Measurements from ENCODE around the gene IFT52. TPM values are rescaled to one million over a fixed set of nuclear protein-coding genes. Genes with fewer than 3 reads are reported as not detected.
"Not testable (repeated sequence)": the region's sequence is repeated elsewhere in the genome, so short reads cannot be mapped to it uniquely, and the experiment has no call there.

IFT52 gene
- total RNA-seq, 1 experiment from 2014 or later, result 67.7 TPM

DNA sequence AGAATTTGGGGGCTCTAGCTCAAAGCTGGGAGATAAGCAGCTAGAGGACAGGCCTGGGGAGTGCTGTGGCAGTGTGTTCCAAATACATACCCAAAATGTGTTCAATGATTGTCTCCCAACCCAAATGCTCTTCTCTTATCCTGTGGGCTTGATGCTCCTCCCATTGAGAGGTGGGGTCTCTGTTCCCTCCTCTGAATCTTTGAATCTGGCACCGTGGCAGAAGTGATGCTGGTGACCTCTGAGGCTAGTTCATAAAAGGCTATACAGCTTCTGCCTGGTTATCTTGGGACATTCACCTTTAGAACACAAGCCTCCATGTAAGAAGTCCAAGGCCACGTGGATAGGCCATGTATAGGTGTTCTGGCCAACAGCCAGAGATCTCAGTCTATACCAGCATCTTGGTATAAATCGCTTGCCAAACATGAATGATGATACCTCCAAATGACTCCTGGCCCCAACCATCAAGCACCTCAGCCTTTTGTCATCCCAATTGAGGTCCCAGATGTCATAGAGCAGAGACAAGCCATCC lies 60.3 kb downstream of the IFT52 start:
- DNase-seq (ENCODE audit: low read depth), result no peak

DNA sequence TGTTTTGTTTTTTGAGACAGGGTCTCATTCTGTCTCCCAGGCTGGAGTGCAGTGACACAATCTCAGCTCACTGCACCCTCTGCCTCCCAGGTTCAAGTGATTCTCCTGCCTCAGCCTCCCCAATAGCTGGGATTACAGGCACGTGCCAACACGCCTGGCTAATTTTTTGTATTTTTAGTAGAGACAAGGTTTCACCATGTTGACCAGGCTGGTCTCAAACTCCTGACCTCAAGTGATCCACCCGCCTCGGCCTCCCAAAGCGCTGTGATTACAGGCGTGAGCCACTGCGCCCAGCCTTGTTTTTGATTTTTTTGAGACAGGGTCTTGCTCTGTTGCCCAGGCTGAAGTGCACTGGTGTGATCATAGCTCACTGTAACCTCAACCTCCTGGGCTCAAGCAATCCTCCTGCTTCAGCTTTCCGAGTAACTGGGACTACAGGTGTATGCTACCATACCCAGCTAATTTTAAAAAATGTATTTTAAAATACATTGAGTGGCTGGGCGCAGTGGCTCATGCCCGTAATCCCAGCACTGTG lies 61.0 kb downstream of the IFT52 start:
- not testable (repeated sequence) for DNase-seq (ENCODE audit: low read depth)

DNA sequence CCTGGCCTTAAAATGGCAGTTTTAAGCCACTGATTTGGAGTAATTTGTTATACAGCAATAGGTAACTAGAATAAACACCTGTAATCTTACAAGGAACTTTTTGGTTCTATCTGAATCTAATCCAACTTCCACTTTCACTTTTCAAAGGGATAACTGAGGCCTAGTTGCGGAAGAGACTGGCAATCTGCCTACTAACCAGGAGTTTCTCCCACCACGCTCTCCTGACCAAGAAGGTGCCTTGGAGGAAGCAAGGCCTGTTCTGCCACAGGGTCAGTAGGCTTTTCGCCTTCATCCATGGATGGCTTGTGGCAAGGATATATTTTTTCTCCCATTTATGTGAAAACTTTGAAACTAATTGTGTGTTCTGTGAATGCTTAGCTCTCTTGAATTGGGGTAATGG lies 63.2 kb downstream of the IFT52 start:
- no peak for DNase-seq (ENCODE audit: low read depth)

DNA sequence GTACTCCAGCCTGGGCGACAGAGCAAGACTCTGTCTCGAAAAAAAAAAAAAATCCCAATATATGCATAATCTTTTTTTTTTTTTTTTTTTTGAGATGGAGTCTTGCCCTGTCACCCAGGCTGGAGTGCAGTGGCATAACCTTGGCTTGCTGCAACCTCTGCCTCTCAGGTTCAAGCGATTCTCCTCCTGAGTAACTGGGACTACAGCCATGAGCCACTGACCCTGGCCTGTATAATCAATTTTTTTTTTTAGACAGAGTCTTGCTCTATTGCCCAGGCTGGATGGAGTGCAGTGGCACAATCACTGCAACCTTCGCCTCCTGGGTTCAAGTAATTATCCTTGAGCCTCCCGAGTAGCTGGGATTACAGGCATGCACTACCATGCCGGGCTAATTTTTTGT lies 64.4 kb downstream of the IFT52 start:
- not testable (repeated sequence) for DNase-seq (ENCODE audit: low read depth)

DNA sequence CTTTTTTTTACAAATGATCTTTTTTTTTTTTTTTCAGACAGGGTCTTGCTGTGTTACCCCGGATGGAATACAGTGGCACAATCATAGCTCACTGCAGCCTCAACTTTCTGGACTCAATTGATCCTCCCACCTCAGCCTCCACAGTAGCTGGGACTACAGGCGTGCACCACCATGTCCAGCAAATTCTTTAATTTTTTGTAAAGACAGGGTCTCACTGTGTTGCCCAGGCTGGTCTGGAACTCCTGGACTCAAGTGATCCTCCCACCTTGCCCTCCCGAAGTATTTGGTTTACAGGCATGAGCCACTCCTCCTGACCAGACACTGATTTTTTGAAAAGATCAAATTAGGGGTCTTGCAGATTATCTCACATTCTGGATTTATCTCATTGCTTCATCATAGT lies 65.2 kb downstream of the IFT52 start:
- DNase-seq (ENCODE audit: low read depth), result no peak

DNA sequence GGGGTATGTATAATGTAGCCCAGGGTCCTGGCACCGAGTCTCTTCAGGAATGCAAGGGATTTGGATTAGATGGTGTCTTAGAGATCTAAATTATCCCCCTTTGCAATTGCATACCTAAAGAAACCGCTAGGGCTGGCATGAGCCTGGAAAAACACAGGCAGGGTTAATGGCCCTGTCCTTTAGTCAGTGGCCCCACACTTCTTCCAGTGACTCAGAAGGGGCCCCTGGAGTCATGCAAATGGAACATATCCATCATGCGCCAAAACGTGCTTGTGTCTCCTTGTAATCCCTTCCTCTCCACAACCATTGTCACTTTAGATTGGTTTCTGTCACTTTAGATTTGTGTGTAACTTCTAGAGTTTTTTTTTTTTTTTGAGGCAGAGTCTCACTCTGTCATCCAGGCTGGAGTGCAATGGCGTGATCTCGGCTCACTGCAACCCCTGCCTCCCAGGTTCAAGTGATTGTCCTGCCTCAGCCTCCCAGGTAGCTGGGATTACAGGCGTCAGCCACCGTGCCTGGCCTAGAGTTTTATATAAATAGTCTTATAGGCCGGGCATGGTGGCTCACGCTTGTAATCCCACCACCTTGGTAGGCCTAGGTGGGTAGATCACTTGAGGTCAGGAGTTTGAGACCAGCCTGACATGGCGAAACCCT lies 67.5 kb downstream of the IFT52 start:
- DNase-seq (ENCODE audit: low read depth), result peak; percentile 90

DNA sequence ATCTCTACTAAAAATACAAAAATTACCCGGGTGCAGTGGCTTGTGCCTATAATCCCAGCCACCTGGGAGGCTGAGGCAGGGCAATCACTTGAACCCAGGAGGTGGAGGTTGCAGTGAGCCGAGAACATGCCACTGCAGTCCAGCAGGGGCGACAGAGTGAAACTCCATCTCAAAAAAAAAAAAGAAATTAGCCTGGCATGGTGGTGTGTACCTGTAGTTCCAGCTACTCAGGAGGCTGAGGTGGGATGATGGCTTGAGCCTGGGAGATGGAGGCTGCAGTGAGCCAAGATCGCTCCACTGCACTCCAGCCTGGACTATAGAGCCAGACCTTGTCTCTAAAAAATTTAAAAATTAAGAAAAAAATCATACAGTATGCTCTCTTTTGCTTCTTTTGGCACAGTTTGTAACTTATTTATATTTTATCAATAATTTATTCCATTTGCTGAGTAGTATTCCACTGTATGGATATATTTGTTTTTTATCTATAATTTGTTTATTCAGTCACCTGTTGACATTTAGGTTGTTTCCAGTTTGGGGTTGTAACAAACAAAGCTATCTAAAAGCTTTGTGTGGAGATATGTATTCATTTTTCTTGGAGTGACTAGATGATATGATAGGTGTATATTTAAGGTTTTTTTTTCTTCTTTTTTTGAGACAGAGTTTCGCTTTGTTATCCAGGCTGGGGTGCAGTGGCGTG lies 68.1 kb downstream of the IFT52 start:
- no peak for DNase-seq (ENCODE audit: low read depth)

DNA sequence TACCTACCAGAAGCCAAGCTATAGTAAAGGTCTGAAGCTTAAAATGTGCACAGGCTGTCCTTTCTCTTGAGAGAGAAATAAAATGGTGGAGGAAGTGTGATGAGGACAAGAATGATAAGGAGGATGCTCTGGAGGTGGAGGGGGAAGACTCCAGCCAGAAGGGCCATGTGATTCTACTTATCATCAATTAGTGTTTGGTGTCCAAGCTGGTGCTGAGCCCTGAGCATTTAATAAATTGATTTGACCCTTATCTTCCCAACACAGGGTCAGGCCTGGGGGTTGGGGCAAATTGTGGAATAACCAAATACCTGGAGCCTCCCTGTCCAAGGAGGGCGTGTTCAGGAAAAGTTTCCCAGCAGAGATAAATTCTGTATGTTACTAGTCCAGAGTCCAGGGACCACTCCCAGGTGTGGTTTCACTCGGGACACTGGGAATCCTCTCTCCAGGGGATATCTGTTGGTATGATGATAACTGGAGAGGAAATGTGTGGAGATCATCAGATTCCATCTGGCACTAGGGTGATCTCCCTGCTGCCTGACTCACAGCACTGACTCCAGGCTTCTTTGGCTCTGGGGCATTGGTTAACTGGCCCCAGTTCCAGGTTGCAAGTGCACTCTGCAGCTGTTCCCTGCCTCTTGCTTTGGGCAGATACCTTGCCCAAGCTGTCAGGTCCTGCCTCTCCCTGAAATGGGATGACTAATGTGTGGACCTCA lies 72.4 kb downstream of the IFT52 start:
- peak; percentile 96 for DNase-seq (ENCODE audit: low read depth)

DNA sequence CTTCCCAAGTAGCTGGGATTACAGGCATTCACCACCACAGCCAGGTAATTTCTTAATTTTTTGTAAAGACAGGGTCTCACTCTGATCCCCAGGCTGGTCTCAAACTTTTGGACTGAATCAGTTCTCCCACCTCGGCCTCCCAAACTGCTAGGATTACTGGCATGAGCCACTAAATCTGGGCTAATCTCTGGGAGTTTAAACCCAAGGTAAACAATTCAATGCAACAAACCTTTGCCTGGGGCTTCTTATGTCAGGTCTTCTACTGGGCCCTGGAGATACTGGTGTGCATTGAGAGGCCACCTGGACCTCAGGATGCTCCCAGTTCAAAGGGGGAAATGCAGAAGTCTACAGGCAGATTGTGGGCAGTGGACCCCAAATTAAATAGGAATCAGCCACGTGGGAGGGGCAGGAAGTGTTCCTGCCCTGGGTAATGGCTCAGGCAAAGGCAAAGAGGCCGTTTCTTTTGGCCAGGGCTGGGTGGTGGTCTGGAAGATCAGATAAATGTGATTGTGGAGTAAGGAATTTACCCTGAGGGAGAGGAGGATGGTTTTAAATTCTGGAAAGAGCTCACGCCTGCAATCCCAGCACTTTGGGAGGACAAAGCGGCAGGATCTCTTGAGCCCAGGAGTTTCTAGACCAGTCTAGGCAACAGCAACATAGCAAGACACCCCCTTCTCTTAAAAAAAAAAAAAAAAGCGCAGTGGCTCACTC lies 74.9 kb downstream of the IFT52 start:
- DNase-seq (ENCODE audit: low read depth), result peak; percentile 94

DNA sequence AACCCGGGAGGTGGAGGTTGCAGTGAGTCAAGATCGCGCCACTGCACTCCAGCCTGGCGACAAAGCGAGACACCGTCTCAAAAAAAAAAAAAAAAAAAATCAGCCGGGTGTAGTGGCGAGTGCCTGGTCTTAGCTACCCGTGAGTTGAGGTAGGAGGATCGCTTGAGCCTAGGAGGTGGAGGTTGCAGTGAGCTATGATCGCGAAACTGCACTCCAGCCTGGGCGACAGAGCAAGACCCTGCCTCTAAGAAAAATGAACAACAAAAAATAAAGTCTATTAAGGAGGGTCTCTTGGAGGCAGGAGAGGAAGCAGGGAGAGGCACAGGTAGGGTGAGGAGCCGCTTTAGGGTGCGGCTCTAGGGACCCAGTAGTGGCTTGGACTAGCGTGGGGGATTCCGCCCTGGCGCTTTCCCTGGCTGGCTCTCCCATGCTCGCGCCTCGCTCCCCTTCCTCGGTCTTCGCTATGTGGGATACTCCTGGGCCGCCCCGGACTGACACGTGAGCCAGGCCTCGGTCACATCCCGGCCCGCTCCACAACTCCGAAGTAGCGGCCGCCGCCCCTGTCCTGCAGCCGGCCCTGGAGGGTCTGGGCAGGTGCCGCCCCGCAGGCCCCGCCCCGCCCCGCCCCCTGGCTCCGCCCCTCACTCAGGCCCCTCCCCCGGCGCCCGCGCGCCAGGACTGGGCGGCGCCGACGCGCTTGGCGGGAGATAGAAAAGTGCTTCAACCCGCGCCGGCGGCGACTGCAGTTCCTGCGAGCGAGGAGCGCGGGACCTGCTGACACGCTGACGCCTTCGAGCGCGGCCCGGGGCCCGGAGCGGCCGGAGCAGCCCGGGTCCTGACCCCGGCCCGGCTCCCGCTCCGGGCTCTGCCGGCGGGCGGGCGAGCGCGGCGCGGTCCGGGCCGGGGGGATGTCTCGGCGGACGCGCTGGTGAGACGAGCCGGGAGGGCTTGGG lies 75.9 kb downstream of the IFT52 start, which contains the start of gene MYBL2:
Gene MYBL2 (plus strand): TSS at position 739 of the 953 bp plus-strand sequence. CDS start 170 bp downstream, at position 909.
- peak; percentile 73 for DNase-seq (ENCODE audit: low read depth)

DNA sequence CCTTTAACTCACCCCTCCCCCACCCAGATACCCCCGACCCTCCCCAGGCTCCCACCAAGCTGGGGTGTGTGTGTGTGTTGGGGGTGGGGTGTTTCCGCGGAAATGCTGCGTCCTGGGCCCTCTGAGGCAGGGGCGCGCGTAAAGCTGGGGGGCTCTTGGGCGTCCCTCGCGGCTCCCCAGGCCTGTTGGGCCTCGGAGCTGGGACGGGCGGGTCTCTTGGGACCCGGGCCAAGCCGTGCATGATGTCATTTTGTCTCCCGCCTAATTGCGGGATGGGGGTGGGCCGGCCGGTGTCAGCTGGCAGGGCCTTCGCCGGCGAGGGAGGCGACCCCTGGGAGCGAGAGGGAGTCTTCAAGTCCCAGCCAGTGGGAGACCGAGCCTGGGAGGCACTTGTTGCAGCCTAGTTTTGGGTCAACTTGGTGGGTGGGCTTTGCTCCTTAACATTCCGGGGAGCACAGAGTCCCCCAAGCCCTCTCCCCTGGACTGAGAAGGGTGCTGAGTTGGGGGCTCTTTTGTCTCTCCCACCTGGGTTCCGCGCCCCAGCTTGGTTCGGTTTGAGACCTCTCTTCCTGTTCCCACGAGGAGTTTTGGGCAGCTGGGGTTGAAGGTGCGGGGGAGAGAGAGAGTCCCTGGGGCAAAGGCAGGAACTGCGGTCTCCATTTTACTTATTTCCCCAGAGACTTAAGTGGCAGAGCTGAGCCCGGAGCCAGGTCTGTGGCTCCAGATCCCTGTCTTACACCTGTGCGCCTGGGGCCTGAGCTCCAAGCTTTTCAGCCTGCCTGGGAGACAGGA lies 76.8 kb downstream of the IFT52 start:
- peak; percentile 51 for DNase-seq (ENCODE audit: low read depth)

DNA sequence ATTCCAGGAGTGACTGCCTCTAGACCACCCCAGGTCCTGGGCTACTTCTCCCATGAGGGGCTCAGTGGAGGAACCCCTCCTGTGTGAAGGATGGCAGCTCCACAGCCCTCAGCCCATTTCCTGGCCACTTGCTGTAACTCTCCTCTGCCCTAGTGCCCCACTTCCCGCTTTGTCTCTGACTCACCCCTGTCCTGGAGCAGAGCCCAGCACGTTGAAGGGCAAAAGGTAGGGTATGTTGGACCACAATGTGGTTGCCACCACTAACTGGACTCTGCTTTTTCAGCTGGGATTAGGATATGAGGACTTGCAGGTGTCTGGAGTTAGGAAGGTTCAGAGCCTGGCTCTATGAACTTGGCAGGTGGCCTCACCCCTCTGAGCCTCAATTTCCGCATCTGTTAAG lies 78.6 kb downstream of the IFT52 start:
- peak; percentile 98 for DNase-seq (ENCODE audit: low read depth)

DNA sequence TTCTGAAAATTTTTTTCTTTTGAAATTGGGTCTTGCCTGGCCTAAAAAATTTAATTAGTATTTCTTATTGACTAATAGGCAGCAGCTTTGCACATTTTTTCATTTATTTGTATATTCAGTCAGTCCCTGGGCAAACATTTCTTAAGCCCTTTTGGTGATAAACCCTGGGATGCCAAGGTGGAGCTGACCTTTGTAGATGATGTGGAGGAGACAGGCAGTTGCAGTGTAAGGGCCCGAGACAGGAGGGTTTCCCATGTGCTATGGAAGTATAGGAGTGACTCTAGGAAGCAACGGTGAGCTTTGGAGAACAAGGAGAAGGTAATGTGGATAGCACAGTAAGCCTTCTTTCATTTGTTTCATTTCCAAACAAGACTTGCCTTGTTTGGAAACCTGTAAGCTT lies 79.7 kb downstream of the IFT52 start:
- no peak for DNase-seq (ENCODE audit: low read depth)

DNA sequence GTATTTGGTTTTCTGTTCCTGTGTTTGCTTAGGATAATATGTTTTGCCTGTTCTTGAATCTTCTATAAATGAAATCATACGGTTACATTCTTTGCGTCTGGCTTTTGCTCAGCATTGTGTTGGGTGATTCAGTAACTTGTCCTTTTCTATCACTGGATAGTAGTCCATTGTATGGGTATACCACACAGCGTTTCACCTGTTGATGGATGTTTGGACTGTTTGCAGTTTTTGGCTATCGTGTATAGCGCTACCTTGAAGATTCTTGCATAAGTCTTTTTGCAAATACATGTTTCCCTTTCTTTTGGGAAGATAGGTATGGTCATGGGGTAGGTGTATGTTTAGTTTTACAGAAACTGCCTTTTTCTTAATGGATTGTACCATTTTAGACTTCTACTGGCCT lies 85.6 kb downstream of the IFT52 start:
- DNase-seq (ENCODE audit: low read depth), result no peak

DNA sequence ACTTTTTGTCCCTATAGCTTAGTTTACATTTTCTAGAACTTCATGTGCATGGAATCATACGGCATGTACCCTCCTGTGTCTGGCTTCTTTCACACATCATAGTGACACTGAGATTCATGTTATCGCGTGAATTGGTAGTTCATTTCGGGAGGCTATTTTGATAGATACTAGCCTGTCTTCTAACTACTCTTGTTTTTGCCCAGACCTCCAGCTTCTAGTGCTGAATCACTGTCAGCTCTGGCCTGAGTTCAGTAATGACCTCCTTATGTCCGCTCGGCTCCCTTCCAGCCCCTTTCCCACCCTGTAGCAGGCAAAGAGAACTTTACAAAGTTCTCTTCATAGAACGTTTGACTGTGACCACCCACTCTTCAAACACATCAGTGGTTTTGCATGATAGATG lies 90.2 kb downstream of the IFT52 start:
- DNase-seq (ENCODE audit: low read depth), result no peak

DNA sequence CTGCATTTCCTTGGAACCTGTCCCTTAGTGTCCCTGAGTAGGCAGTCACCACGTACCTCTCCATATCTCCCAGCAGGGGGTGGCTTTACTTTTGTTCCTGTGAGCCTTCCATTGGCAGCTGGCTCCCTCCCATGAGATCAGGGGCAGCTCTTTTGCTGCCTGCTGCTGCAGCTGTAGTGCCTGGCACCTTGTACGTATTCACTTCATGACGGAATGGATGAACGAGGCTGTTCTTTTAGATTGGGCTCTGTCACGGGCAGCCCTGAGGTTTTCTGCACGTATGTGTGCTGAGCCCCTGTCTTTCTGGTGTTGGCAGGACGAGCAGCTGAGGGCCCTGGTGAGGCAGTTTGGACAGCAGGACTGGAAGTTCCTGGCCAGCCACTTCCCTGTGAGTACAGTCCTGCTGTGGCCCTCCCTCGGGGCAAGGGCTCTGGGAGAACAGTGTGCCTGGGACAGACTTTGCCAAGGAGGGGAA lies 90.8 kb downstream of the IFT52 start:
- DNase-seq (ENCODE audit: low read depth), result no peak

DNA sequence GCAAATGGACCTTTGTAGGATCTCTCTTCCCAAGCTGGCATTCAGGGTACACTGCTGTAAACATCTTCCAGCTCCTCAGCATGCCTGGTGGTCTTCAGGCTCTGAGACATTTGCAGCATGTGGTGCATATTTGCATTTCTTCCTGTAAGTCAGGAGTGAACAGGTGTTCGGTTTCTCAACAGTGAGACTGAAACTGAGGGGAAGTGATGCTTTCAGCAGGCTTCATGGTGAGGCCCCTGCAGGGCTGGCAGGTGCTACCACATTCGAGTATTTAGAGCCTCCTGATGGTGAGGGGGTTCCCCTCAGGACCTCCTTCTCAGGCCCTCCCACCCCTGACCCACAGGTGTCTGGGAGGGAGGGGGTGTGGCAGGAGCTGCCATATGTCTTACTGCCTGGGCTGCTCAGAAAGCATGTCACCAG lies 91.3 kb downstream of the IFT52 start:
- no peak for DNase-seq (ENCODE audit: low read depth)

DNA sequence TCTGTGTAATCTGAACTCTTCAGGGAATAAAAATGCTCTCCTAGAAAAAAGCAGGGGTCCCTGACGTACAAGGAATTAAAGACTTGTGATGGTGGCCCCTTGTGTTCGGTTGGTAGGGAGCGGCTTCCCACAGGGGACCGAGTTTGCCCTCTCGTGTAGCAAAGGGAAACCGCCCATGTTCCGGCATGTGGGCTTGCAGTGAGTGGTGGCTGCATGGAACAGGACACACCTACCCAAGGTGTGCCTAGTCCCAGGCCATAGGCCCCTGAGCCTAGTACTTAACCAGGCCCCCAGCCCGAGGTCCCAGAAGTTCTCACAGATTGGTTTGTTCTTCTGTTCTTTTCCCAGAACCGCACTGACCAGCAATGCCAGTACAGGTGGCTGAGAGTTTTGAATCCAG lies 91.7 kb downstream of the IFT52 start:
- DNase-seq (ENCODE audit: low read depth), result no peak

DNA sequence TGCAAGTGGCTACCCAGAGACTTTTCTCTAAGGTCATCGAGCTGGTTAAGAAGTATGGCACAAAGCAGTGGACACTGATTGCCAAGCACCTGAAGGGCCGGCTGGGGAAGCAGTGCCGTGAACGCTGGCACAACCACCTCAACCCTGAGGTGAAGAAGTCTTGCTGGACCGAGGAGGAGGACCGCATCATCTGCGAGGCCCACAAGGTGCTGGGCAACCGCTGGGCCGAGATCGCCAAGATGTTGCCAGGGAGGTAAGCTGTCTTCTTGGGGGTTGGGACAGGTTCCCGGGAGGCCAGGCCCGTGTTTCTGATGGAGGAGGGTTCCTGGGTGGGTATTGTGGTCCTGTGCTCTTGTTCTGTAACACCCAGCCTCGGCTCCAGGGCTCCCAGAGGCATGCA lies 96.1 kb downstream of the IFT52 start:
- no peak for DNase-seq (ENCODE audit: low read depth)

DNA sequence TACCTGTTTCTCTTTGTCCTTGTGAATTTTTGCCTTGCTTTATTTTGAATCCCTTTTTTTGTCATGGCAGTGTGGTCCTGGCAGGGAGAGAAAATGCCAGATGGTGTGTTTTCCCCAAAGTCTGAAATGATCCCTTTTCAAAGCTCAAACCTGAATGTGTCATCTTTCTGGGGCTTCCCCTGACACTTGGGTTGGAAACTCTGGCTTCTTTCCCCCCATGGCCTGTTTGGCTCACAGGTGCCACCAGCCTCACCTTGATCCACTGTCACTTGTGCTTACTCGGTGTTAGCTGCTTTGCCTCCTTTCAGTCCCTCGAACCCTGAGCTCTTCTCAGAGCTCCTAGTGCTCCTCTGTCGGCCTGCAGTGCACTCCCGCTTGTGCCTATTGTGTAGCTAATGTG lies 98.4 kb downstream of the IFT52 start:
- DNase-seq (ENCODE audit: low read depth), result no peak

Measured in M059J (cell line).